Measurements from ENCODE around the gene CFAP157.

DNA sequence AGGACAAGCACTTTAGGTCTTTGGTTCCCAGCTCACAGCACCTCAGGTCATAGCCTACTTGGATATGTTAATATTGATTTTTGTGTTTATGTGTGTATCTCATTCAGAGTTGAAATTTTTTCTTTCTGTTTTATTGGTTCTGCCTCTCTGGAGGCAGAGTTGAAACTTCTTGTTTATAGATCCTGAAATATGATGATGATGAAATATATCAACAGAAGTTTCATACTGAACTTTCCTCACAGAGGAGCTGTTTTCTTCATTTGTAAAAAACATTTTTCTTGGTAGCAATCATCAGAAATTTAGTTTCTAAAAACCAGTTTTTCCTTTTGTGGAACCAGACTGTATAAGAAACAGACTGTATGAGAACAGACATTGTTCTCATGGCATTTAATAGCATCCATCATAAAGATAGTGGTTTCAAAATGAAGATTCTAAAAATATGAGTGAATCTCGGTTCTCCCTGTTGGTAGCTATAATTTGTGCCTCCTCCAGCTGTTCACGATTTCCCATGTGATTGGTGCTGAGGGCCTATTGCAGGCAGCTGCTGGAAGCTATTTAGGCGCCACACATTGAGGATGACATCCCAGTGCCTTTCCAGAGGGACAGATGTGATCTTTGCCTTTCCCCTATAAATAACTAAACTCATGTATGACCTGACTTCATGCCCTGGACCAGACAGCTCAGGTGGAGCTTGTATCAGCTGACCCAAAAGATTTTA is 39.5 kb upstream of the CFAP157 start:
- TF ChIP-seq POLR2A (IDR thresholded peaks at IDR 0.05) (no peak), CTCF (IDR thresholded peaks at IDR 0.05) (no peak)

Data from uterus (tissue), 2 donors.